Medulla oblongata (tissue), 1 donor: Measurements from ENCODE around the gene GJA5.
"Not testable (repeated sequence)": the region's sequence is repeated elsewhere in the genome, so short reads cannot be mapped to it uniquely, and the experiment has no call there.

Experiments
- DNase-seq: peaks from one replicate; pipeline ENCODE4 v3.0.0-alpha.2; 2015; ENCODE audit errors: extremely low spot score

The GJA5 gene

GRCh38 chr1:147762233-147763024, 2.0 kb upstream of the GJA5 start:
- no peak for DNase-seq

DNA sequence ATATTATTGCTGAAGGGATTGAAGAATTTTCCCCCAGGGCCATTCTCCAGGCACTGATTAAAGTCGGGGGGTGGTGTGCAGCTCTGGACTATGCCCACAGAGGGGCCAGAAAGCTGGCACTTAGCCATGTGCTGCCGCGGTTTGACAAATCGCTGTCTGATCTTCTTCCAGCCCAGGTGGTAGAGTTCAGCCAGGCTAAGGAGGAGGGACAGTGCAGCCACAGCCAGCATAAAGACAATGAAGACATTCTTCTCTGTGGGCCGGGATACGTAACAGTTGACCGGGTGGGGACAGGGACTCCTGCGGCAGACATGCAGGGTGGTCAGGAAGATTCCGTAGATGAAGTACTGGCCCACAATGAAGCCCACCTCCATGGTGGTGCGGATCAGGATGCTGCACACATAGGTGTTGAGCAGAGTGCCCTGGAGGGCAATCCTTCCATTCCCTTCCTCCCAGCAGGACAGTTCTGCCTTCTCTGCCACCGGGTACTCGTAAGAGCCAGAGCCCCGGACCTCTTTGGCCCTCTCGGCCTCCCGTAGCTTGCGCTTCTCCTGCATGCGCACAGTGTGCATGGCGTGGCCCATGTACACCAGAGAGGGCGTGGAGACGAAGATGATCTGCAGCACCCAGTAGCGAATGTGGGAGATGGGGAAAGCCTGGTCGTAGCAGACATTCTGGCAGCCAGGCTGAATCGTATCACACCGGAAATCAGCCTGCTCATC, 1.9 kb downstream of the GJA5 start:
- DNase-seq: no peak

DNA sequence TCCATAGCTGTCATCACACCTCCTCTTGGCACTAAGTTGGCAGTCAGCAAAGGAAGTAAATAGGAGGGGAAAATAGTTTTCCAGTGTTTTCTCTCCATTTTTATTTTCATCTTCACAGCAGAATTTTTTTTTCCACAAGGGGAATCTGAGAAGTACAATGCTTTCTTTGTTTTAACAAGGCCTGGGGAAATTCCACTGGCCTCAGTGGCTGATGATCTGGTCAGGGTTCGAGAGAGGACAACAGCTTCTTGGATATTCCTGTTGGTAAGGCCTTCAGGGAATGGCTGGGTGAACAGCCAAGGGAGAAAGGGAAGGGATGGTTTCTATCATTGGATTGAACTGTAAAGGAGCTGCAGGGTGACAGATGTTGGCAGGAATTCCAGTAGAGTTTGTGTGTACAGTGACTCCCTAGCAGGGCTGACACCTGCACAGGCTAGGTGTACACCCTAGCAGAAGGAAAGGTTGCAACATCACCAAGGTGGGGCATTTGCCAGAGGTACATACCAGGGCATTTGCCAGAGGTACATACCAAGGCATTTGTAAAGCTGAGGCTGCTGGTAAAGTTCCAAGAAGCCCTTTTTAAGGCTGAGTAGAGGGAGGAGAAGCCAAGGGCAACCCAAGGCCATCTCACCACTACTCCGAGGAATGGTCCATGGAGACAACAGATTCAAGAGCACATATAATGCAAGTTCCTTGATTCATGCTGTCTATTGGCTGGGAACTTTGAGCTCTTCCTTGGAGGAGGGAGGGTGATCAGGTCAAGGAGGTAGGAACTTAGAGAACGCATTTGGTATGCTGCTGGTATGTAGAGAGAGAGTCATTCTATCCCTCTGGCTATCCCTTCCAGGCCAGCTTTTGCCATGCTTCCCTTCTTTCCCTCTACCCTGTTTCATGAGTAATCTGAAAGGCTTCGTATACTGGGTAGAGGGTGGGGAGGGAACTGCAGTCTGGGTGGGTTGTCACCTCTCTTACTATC, 3.1 kb downstream of the GJA5 start:
- no peak for DNase-seq

- DNase-seq: no peak
These were observed 4.1 kb downstream of the GJA5 start for GRCh38 chr1:147756341-147756740.

GRCh38 chr1:147754661-147755060, 5.7 kb downstream of the GJA5 start:
- no peak for DNase-seq

GRCh38 chr1:147753081-147753480, 7.3 kb downstream of the GJA5 start:
- no peak for DNase-seq

DNA sequence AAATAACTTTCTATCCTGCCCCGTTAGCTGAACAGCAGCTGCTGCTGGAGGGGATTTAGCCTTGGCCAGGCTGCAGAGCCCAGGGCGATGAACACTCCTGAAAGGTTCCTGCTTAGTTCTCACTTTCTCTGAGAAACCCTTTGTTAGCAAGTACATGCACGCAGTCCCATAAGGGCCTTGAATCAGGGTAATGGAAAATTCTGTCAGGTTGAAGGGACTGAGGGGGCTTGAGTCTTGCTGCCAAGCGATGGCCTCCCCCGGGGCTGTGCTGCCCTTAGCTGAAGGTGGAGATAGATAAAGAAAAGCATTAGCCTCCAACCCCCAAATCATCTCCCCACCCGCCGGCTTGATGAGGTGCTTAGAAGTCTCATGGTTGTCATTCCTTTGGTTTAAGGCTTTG, 7.9 kb downstream of the GJA5 start:
- DNase-seq: no peak

- DNase-seq: no peak
These were observed 9.1 kb downstream of the GJA5 start for GRCh38 chr1:147751346-147751745.

DNA sequence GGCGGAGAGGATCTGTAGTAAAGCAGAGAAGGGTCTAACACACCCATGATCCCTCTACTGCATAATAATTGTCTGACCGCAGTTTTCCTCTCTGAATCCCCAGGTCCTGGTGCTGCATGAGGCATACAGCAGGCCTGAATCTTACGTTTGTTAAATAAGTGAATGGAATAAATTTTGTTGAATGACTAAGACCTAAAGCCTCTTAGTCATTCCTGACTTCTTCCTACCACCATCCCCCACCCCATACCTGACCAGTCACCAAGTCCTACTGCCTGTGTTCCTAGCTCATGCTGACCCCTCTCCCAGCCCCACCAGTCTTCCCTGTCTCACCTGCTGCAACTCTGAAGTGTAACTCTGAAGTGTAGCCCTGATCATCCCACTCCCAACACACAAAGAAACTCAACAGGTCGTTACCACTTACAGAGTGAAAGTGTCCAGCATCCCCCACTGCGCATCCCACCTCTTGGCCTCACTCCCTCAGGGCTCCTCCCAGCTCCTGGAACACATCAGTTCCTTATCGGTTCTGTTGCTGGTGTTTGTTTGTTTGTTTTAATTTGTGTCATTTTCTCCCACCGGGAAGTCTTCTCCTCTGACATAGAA, 9.7 kb downstream of the GJA5 start:
- DNase-seq: no peak

DNA sequence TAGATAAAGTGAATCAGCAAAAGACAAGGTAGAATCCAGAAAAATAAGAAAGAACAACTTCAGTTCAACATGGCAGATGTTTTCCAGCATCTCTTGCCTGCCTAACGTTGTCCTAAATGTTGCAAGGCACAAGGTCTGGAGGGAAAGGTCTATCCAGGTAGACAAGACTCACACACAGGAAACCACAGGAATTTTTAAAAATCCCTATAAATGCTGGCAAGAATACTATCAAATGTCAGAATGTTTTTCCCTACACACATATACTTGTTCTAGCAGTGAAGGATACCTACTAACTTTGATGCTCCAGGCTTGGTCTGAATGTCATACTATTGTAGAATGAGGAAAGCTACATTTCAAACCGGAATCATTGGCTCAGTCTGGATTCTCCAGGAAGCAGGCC, 10.6 kb downstream of the GJA5 start:
- no peak for DNase-seq

- DNase-seq: no peak
These were observed 11.6 kb downstream of the GJA5 start for GRCh38 chr1:147748676-147749350.

DNA sequence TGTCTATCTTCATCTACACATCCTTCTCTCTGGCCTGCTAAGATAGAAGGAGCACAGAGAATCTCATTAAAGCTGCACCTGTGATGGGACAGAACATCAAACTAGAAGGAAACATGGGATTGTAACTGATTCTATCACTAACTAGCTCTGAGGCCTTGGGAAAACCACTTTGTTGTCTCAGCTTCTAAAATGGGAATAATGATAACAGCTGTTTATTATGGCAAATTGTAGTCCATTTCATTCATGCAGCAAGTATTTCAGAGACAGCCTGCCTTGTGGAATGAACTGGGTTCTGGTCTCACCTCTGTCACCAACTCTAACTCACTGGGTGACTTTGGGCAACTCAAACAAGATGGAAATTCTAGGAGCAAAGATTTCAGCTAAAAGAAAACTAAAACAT, 12.4 kb downstream of the GJA5 start:
- no peak for DNase-seq

GRCh38 chr1:147745271-147745670, 15.1 kb downstream of the GJA5 start:
- DNase-seq: no peak

GRCh38 chr1:147741065-147741464, 19.3 kb downstream of the GJA5 start:
- DNase-seq: no peak

- no peak for DNase-seq
These were observed 20.0 kb downstream of the GJA5 start for GRCh38 chr1:147740391-147740790.

- DNase-seq: no peak
These were observed 21.5 kb downstream of the GJA5 start for GRCh38 chr1:147738739-147739476.

GRCh38 chr1:147738129-147738528, 22.3 kb downstream of the GJA5 start:
- DNase-seq: no peak

DNA sequence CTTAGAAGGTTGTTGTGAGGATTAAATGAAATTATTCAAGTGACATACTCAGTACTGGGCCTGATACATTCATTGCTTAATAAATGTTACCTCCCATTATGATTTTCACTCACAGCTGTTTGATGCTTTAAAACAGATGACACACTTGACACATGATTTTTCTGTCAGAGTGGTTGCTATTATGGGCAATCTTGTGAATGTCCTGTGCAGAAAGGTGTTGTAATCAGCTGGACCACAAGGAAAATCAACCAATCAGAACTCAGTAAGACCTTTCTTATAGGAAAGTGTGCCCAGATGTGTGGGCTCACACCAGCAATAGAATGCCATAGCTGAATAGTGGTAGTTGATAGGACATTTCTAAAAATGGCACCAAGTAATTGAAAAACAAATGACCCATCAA, 23.5 kb downstream of the GJA5 start:
- DNase-seq: no peak

DNA sequence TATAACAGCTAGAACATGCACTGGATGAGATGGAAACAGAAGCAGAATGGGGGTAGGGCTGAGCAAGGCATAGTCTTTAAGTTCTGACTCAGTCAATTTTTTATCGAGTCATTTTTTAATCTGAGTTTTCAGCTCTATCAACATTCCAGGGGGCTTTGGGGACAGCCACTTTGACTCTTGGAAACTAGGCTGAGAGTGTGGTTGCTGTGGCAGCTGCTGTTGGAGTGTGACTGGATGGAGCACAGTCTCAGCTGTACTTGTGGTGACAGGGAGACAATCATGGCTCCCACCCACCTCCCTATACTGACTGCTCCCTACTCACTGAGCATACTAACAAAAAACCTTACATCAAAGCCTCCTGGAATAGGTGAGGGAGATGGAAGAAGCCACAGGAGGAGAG, 25.0 kb downstream of the GJA5 start:
- DNase-seq: no peak

GRCh38 chr1:147734291-147734841, 26.0 kb downstream of the GJA5 start:
- not testable (repeated sequence) for DNase-seq
